GM12801 (cell line): ENCODE measurements around the gene HTR1B.

Source experiments
- CTCF ChIP-seq: IDR thresholded peaks from one replicate; pipeline ENCODE4 v1.5.1; 2011; ENCODE audit warnings: control low read depth; ENCODE audit not compliant: insufficient read length; ENCODE audit errors: extremely low read depth

HTR1B gene

GRCh38 chr6:77474973-77475372 is 11.7 kb upstream of the HTR1B start:
- TF ChIP-seq CTCF, result no peak

GRCh38 chr6:77474286-77474956 is 11.1 kb upstream of the HTR1B start:
- no peak for TF ChIP-seq CTCF

GRCh38 chr6:77470983-77471382 is 7.7 kb upstream of the HTR1B start:
- TF ChIP-seq CTCF, result no peak

GRCh38 chr6:77468939-77469338 is 5.6 kb upstream of the HTR1B start:
- no peak for TF ChIP-seq CTCF

- no peak for TF ChIP-seq CTCF
Observed at GRCh38 chr6:77466451-77467437, 3.5 kb upstream of the HTR1B start.

- no peak for TF ChIP-seq CTCF
Observed at GRCh38 chr6:77466055-77466450, 2.8 kb upstream of the HTR1B start.

- TF ChIP-seq CTCF, result no peak
Observed at GRCh38 chr6:77464495-77464867, 1.2 kb upstream of the HTR1B start.
